Lower leg skin (tissue), 3 donors: ENCODE results near the gene ZNF397.

Source experiments
- POLR2A ChIP-seq, 2 donors: fragments of 450-650 bp; IDR thresholded peaks; one replicate each; pipeline ENCODE4 v1.6.1; 2016 to 2017; ENCODE audit warnings: antibody characterized with exemption in 2 of 2, mild to moderate bottlenecking in 1 of 2, moderate library complexity in 1 of 2
- TF ChIP-seq, protein P1 (sequence below), 3 donors: fragments of 450-650 bp; IDR thresholded peaks; one replicate each; pipeline ENCODE4 v1.5.1; 2016; ENCODE audit warnings: antibody characterized with exemption in 3 of 3, mild to moderate bottlenecking in 3 of 3, moderate library complexity in 2 of 3

DNA sequence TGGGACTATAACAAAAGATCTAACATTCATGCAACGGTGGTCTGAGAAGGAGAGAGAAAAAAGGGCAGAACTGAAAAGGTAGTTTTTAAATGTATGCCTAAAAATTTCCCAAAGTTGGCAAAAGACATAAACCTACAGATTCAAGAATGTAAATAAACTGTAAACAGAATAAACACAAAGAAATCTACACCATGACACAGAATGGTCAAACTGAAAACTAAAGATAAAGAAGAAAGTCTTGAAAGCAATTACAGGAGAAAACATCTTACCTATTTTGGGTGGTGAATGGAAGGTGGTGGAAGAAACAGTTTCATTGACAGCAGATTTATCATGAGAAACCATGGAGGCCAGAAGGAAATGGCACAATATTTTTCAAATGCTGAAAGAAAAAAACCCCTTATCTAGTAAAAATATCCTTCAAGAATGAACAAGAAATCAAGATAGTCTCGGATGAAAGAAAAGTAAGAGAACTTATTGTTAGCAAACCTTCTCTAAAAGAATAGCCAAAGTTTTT is 35.6 kb upstream of the ZNF397 start:
- TF ChIP-seq, protein P1, sequence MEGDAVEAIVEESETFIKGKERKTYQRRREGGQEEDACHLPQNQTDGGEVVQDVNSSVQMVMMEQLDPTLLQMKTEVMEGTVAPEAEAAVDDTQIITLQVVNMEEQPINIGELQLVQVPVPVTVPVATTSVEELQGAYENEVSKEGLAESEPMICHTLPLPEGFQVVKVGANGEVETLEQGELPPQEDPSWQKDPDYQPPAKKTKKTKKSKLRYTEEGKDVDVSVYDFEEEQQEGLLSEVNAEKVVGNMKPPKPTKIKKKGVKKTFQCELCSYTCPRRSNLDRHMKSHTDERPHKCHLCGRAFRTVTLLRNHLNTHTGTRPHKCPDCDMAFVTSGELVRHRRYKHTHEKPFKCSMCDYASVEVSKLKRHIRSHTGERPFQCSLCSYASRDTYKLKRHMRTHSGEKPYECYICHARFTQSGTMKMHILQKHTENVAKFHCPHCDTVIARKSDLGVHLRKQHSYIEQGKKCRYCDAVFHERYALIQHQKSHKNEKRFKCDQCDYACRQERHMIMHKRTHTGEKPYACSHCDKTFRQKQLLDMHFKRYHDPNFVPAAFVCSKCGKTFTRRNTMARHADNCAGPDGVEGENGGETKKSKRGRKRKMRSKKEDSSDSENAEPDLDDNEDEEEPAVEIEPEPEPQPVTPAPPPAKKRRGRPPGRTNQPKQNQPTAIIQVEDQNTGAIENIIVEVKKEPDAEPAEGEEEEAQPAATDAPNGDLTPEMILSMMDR (IDR thresholded peaks at IDR 0.05): no peak
- TF ChIP-seq POLR2A (IDR thresholded peaks at IDR 0.05): no peak
